ENCODE data around the gene PDYN. TPM values are rescaled to one million over a fixed set of nuclear protein-coding genes. Genes with fewer than 3 reads are reported as not detected.

The PDYN gene
- polyA plus RNA-seq, 1 experiment: not detected

GRCh38 chr20:1997483-1998192 is 3.8 kb upstream of the PDYN start:
- CTCF ChIA-PET: interaction anchor here (3.0 kb wide), 1 partner anchor 10 kb away, joined by 14 read pairs; no protein-coding TSS in a partner anchor
- Histone ChIP-seq H3K27me3 (ENCODE audit: control insufficient read depth, insufficient read depth, low read length) (peaks cover 26% of the 10 kb centered on the region), H3K4me3 (ENCODE audit: low read depth, low read length) (no peak overlapping the region), H3K36me3 (ENCODE audit: control insufficient read depth, insufficient read depth, low read length) (no peaks in the 10 kb centered on the region; the same call in 1 of the 2 replicates)
- no peak for TF ChIP-seq CTCF (IDR thresholded peaks at IDR 0.05; ENCODE audit: insufficient read depth, low read depth, low read length)
- DNase-seq (ENCODE audit: low read depth): no peak
- POLR2A ChIA-PET: no interaction called here

- Histone ChIP-seq H3K27me3 (ENCODE audit: control insufficient read depth, insufficient read depth, low read length) (peaks cover 33% of the 10 kb centered on the region), H3K36me3 (ENCODE audit: control insufficient read depth, insufficient read depth, low read length) (no peaks in the 10 kb centered on the region; the same call in 1 of the 2 replicates), H3K4me3 (ENCODE audit: low read depth, low read length) (no peak overlapping the region)
- ChIA-PET CTCF (no interaction called here), POLR2A (no interaction called here)
- DNase-seq (ENCODE audit: low read depth): no peak
- no peak for TF ChIP-seq CTCF (IDR thresholded peaks at IDR 0.05; ENCODE audit: insufficient read depth, low read depth, low read length)
Observed at GRCh38 chr20:1995531-1996310, 1.9 kb upstream of the PDYN start.

DNA sequence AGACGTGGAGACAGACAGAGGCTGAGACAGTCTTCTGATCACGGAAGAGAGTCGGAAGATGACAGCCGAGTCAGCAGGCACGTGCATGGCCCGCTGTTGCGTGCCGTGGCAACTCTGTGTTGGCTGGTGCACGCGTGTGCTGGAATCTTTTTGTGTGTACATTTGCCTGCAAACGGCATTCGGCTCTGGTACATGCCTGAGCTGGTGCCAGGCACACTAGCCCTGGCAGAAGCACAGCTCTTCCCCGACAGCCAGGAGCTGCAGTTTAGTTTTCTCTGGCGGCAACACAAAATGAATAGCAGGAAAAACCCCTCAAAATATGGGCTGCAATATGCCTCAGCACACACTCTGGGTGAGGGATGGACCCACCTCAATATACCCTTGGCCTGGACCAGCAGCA is 769 bp upstream of the PDYN start:
- no peak overlapping the region for H3K4me3 ChIP-seq (ENCODE audit: low read depth, low read length)
- no peaks in the 10 kb centered on the region; the same call in 1 of the 2 replicates for H3K36me3 ChIP-seq (ENCODE audit: control insufficient read depth, insufficient read depth, low read length)
- ChIA-PET POLR2A (no interaction called here), CTCF (no interaction called here)
- peaks cover 37% of the 10 kb centered on the region for H3K27me3 ChIP-seq (ENCODE audit: control insufficient read depth, insufficient read depth, low read length)
- no peak for DNase-seq (ENCODE audit: low read depth)
- no peak for TF ChIP-seq CTCF (IDR thresholded peaks at IDR 0.05; ENCODE audit: insufficient read depth, low read depth, low read length)

- no peak for TF ChIP-seq CTCF (IDR thresholded peaks at IDR 0.05; ENCODE audit: insufficient read depth, low read depth, low read length)
- Histone ChIP-seq H3K36me3 (ENCODE audit: control insufficient read depth, insufficient read depth, low read length) (no peaks in the 10 kb centered on the region; the same call in 1 of the 2 replicates), H3K4me3 (ENCODE audit: low read depth, low read length) (no peak overlapping the region), H3K27me3 (ENCODE audit: control insufficient read depth, insufficient read depth, low read length) (peaks cover 32% of the 10 kb centered on the region)
- DNase-seq (ENCODE audit: low read depth): no peak
- ChIA-PET CTCF (interaction anchor here (0.9 kb wide), 1 partner anchor 180 kb away, joined by 3 read pairs; no protein-coding TSS in a partner anchor), POLR2A (no interaction called here)
Observed at GRCh38 chr20:1992359-1993110, 1.3 kb downstream of the PDYN start.

GRCh38 chr20:1987826-1988225 is 6.0 kb downstream of the PDYN start:
- no peak for DNase-seq (ENCODE audit: low read depth)
- Histone ChIP-seq H3K27me3 (ENCODE audit: control insufficient read depth, insufficient read depth, low read length) (peaks cover 19% of the 10 kb centered on the region), H3K4me3 (ENCODE audit: low read depth, low read length) (no peak overlapping the region), H3K36me3 (ENCODE audit: control insufficient read depth, insufficient read depth, low read length) (no peaks in the 10 kb centered on the region)
- TF ChIP-seq CTCF (IDR thresholded peaks at IDR 0.05; ENCODE audit: insufficient read depth, low read depth, low read length): no peak
- POLR2A ChIA-PET: no interaction called here
- CTCF ChIA-PET: interaction anchor here (0.9 to 2.0 kb wide), 4 partner anchors 13 to 220 kb away, joined by 3 to 6 read pairs (median 4); no protein-coding TSS in a partner anchor

All from BJ (cell line).